Muscle of arm (tissue), 12 donors: ENCODE data around the gene HTR3E. TPM values are rescaled to one million over a fixed set of nuclear protein-coding genes. Genes with fewer than 3 reads are reported as not detected.
A peak's percentile ranks its signal among the peaks of the same experiment; 100 is the strongest.
"Not testable (repeated sequence)": the region's sequence is repeated elsewhere in the genome, so short reads cannot be mapped to it uniquely, and the experiment has no call there.

ENCODE experiments used
- DNase-seq: peaks from one replicate; pipeline ENCODE4 v3.0.0-alpha.2; 2013
- polyA plus RNA-seq, 12 donors: library from polyadenylated mRNA; unstranded; fragments of 120-200 nt; gene quantifications; one replicate each; pipeline ENCODE4 v1.2.1, GENCODE V29; 2013; ENCODE audit not compliant: insufficient read length in 12 of 12

Gene HTR3E
- polyA plus RNA-seq, 12 donors, result 0.09 to 0.21 TPM; not detected in 10

GRCh38 chr3:184110316-184110725, 13.5 kb downstream of the HTR3E start:
- DNase-seq, result no peak

DNA sequence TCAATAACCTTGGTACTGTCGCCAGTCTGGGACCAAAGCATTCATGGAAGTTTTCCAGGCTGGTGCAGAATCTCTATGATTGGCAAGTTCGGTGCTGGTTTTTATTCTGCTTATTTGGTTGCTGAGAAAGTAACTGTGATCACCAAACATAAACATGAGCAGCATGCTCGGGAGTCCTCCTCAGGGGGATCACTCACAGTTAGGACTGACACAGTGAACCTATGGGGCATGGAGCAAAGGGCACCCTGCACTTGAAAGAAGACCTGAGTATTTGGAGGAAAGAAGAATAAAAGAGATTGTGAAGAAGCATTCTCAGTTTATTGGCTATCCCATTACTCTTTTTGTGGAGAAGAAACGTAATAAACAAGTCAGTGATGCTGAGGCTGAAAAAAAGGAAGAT, 19.2 kb downstream of the HTR3E start:
- no peak for DNase-seq

DNA sequence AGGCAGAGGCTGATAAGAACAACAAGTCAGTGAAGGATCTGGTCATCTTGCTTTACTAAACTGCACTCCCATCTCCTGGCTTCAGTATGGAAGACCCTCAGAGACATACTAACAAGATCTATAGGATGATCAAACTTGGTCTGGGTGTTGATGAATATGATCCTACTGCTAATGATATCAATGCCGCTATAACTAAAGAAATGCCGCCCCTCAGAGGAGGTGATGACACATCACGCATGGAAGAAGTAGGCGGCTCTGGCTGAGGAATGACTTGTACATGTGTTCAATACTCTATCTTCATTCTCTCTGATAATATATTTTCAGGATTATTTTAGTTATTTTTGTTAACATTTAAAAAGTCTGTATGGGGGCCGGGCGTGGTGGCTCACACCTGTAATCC, 20.8 kb downstream of the HTR3E start:
- DNase-seq, result no peak

DNA sequence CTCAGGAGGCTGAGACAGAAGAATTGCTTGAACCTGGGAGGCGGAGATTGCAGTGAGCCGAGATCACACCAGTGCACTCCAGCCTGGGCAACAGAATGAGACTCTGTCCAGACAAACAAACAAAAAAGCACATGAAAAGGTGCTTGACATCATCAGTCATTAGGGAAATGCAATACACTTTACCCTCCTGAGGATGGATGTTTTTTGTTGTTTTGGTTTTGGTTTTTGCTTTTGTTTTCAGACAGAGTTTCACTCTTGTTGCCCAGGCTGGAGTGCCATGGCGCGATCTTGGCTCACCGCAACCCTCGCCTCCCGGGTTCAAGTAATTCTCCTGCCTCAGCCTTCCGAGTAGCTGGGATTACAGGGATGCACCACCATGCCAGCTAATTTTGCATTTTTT, 24.2 kb downstream of the HTR3E start:
- DNase-seq, result not testable (repeated sequence)

- DNase-seq, result no peak
Observed at GRCh38 chr3:184126006-184126405, 29.1 kb downstream of the HTR3E start.

GRCh38 chr3:184129012-184129411, 32.1 kb downstream of the HTR3E start:
- no peak for DNase-seq

- DNase-seq, result no peak
Observed at GRCh38 chr3:184132945-184133344, 36.1 kb downstream of the HTR3E start.

DNA sequence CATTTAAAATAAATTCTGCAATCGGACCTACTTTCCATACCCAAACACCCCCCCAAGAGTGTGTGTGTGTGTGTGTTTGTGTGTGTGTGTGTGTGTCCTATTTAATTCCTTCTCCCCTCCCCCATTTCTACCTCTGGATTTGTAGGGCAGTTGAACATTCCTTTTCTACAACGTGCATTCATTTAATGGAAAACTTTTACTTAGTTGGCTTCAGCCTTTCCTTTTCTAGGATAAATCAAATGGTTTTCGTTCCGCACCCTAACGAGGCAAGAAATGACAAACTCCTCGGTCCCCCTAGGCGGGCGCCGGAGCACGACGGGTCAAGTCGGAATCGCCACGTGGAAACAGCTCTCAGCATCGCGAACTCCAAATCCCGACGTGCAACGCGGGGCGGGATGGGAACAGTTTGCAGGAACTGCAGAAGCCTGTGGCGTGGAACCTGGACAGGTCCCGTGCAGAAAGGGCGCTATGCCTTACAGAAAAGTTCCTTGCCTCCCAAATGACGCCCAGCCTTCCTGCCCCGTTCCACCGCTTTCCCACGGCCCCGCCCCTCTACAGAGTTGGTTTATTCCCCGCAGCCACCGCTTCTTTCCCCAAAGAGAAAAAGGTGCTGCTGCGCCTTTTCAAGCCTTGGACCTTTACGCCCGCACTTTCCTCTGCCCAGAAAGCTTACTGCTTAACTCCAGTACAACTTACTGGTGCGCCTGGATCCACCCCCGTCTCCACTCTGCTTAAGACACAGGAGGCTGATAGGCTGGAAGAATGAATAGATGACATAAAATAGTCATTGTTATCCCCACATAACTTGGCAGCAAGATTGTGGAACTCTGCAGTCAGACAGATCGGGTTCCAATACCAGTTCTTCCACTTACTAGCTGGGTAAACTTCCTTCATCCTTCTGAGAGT, 37.2 kb downstream of the HTR3E start:
- DNase-seq, result peak; percentile 87

DNA sequence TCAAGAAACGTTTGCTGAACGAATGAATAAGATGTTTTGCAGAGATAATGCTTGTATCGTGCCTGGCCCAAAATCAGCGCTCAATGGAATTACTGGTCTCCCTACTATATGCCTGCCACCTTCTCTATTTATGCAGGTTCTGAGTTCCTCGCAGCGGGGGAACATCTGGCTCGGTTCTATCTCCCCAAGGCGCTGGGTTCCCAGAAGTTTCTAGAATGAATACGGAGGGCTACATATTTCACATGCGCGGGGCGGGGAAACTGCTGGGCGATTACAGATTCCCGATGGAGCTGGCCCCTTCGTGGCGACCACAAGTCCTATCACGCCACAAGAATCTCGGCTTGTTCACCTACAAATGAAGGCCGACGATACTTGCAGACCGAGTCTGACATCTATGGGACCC, 37.9 kb downstream of the HTR3E start:
- DNase-seq, result peak; percentile 45

- DNase-seq, result peak; percentile 94
Observed at GRCh38 chr3:184135149-184135910, 38.5 kb downstream of the HTR3E start, which contains the start of gene EIF2B5. EIF2B5 (plus strand) TSS chr3:184135358; CDS start chr3:184135386, 28 bp downstream.

- DNase-seq, result no peak
Observed at GRCh38 chr3:184135911-184136260, 39.0 kb downstream of the HTR3E start.

GRCh38 chr3:184140436-184140835, 43.6 kb downstream of the HTR3E start:
- DNase-seq, result no peak

- DNase-seq, result no peak
Observed at GRCh38 chr3:184142199-184142598, 45.3 kb downstream of the HTR3E start.

DNA sequence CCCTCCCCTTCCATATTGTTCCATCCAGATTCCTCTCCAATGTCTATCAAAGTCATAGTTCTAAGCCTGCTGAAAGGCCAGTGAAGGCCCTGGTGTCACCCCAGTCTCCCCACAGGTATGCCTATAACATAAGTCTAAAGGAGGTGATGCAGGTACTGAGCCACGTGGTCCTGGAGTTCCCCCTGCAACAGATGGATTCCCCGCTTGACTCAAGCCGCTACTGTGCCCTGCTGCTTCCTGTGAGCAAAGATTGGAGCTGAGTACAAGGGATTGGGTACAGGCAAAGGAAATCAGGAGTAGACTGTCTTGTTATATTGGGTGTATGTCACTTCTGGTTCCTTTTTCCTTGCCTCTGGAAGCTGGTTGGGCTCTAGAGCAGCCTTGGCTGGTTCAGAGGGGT, 46.5 kb downstream of the HTR3E start:
- no peak for DNase-seq

DNA sequence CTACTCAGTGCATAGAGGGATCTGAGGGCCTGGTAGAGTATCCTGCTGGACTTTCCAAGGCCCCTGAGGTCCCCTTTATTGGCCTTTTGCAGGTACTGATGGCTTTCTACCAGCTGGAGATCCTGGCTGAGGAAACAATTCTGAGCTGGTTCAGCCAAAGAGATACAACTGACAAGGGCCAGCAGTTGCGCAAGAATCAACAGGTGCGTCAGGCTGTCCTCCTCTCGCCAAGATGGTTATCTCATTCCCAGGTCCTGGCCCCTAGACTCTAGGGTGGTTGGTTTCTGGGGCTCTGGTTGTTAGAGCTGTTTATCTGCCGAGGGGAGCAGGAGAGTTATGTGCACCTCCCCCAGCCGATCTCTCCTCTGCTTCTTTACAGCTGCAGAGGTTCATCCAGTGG, 47.6 kb downstream of the HTR3E start:
- no peak for DNase-seq

DNA sequence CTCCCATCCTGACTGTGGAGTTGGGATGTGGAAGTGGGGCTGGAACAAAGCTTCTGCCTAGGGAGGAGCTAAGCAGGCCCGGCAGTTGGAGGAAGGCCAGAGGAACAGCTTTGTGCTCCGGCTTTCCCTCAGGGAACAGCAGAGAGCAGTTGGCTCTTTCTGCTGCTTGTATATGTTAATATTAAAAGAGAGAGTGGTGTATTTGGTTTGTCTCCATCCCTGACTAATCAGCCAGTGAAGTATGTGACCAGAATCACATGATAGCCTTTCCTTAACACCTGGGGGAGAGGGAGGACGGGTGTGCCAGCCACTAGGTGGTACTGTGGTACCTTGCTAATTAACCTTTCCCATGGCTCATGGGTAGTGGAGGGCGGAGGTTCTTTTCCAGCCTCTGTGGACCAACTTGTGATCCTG, 48.3 kb downstream of the HTR3E start:
- DNase-seq, result peak; percentile 83

DNA sequence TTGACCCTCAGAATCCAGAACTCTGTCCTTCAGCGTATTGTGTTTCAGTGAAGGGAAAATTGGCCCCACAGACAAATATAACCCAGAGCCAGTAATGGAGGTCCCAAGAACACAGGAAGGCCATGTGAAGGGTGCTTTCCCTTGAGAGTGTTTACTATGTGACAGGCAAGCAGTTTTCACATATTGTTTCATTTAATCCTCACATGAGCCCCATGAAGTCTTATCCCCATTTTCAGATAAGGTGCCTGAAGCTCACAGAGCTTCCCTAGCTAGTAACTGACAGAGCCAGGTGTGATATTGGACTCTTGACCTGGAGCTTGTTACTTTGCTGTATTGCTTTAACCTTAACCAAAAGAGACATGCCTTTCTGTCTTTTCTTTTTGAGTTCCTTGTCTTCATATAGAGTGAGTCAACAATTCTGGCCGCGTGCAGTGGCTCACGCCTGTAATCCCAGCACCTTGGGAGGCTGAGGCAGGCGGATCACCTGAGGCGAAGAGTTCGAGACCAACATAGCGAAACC, 48.9 kb downstream of the HTR3E start:
- no peak for DNase-seq

GRCh38 chr3:184148076-184148475, 51.2 kb downstream of the HTR3E start:
- DNase-seq, result no peak

DNA sequence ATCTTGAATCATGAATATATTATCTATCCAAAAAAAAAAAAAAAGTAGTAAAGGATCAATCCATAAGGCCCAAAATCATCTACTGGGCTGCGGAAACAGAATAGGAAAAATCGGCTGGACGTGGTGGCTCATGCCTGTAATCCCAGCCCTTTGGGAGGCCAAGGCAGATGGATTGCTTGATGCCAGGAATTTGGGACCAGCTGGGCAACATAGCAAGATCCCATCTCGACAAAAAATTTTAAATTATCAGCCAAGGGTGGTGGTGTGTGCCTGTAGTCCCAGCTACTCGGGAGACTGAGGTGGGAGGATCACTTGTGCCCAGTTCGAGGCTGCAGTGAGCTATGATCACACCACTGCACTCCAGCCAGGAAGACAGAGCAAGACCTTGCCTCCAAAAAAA, 52.3 kb downstream of the HTR3E start:
- no peak for DNase-seq

GRCh38 chr3:184149770-184150169, 52.9 kb downstream of the HTR3E start:
- DNase-seq, result not testable (repeated sequence)

GRCh38 chr3:184154885-184155643, 58.2 kb downstream of the HTR3E start, which contains the start of gene DVL3:
DVL3 (plus strand) TSS chr3:184155377; CDS start chr3:184155636, 259 bp downstream.
- DNase-seq, result peak; percentile 57
